NCI-H128 (cell line): ENCODE results near the gene MTCL3.
A peak's percentile ranks its signal among the peaks of the same experiment; 100 is the strongest.

Source experiments
- DNase-seq: peaks from one replicate; lab custom pipeline; 2025; ENCODE audit not compliant: unreplicated experiment; lab: John Stamatoyannopoulos, UW

The MTCL3 gene

DNA sequence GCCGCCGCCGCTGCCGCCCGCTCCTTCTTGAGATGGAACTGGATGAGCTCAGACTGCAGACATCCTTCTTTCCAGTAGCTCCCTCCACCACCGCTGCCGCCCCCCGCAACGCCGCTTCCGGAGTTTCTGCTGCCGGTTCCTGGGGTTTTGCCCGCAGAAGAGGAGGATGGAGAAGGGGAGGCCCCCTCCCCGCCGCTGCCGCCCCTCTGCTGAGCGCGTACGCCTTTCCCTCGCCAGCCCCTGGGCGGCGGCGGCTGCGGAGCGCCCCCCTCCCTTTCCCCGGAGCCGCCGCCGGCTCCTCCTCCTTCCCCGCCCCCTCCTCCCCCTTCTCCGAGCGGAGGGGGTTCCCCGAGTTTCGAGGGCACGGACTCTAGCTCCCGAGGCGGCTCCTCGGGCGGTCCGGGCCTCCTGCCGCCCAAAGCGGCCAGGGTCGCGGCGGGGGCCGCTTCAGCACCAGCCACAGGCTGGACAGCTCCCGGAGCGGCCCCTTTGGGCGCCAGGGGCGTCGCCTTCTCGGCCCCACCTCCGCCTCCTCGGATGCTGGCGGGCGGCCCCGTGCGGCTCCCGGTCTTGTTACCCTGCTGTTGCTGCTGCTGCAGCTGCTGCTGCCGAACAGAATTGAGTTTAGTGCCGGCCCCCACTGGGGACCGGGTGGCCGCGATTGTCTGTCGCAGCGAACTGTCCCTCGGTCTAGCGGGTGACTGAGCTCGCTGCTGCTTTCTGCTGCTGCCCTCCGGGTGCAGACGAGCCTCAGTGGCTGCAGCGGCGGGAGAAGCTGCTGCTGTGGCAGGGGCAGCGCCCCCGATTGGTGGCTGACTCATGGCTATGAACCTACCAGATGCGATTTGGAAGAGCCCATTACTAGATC lies 3.1 kb downstream of the MTCL3 start:
- DNase-seq: peak; percentile 75

DNA sequence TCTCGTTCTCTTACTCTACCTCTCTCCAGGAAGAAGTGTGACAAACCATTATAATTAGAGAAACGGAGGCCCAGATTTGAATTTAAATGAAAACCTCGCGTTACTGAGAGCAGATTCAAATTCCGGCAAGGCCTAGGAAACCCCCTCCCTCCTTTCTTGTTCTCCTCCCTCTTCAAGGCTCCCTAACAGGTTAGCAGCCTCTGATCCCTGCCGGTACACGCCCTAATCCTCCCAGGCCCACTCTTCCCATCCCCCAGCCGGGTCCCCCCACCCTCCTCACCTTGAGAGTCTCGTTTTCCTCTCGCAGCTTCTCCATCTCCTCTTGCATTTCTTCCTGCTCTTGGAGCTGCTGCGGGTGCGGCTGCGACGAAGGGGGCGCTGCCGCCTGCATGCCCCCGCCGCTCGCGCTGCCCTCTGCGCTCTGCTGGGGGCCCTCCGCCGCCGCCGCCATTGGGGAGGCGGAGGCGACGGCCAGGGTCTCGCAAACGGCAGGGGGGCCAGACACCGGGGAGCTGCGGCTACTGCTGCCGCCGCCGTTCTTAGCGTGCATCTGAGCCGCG lies 3.8 kb downstream of the MTCL3 start:
- peak; percentile 7 for DNase-seq

DNA sequence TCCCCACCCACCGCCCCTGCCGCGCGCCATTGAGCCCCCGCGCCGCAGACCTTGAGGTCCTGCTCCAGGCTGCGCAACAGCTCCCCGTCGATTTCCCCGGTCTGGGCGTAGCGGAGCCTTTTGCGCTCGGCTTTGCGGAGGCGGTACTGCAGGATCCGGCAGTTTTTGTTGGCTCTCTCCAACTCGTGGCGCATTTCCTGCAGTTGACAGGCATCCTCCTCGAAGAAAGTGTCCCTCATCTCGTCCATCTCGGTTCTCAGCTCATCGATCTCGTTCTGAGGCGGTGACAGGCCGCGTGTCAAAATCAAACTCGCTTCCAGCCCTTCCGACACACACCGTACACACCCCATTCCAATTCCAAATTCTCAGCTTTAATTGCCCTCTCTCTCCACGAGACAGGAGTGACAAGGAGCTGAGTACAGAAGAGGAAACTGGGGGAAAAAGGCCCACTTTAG lies 4.3 kb downstream of the MTCL3 start:
- no peak for DNase-seq

DNA sequence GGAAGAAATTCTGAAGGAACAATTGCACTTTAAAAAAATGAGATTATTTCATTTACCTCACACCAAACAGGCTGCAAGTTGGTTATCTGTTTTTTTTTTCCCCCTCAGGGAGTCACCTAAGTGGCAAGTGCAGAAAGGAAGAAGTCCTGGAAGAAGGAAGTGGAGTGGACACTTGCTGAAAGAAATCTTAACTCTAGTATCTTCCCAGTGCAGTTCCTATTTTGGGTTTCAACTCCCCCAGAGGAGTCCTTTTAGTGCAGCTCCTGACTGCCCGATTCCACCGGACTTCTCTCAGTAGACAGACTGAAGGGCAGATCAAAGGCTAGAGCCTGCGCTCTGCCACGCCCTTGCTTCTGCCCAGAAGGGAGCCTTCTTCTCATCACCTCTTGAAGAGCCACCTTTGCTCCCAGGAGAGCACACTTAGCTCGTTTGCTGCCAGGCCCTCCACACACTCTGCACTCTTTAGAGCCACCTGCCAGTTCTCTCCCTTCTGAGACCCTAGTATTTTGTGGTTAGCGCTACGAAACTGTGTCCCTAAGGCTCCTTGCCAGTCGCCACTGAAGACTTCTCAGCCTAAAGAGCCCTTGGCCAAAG lies 4.9 kb downstream of the MTCL3 start:
- no peak for DNase-seq

DNA sequence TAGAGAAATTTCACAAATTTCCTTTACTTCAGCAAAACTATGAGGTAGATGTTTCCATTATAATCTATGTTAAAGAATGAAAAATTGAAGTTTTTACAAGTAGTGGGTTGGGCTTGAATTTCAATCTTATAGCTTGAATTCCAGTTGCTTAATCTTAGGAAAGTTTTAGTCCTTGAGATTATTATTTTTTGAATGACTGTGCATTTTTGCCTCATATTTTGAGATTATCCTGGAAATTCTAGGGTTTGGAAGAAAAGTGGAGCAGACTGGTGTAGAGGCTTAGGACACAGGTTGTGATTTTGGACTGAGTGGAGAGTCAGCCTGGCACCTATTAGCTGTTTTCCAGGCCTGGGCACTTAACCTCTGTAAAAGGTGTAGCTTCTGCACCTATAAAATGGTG lies 5.7 kb downstream of the MTCL3 start:
- DNase-seq: no peak

DNA sequence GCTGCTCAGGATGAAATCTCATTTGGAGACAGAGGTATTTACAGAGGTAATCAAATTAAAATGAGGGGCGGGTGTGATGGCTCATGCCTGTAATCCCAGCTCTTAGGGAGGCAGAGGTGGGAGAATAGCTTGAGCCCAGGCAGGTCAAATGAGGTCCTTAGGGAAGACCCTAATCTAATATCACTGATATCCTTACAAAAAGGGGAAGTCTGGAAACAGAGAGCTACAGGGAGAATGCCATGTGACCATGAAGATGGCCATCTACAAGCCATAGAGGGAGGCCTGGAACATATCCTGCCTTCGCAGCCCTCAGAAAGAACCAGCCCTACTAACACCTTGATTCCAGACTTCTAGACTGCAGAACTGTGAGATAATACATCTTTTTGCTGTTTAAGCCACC lies 8.3 kb downstream of the MTCL3 start:
- DNase-seq: no peak

DNA sequence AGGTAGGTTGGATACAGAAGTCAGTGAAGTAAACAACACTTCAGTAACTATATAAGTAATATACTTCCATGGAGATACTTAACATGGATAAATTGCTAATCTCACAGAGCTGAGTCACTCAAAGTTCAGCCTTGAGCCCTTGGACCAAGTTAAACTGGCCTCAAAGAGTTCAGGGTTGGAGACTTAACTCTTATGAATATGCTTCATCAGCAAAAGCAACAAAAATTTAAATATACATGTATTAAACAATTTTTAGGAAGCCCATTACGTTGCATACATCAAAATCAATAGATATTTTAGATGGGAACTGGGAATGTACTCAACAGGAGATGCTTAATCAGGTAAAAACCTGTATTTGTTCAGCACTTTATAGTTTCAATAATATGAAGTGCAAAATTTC lies 12.2 kb downstream of the MTCL3 start:
- no peak for DNase-seq

DNA sequence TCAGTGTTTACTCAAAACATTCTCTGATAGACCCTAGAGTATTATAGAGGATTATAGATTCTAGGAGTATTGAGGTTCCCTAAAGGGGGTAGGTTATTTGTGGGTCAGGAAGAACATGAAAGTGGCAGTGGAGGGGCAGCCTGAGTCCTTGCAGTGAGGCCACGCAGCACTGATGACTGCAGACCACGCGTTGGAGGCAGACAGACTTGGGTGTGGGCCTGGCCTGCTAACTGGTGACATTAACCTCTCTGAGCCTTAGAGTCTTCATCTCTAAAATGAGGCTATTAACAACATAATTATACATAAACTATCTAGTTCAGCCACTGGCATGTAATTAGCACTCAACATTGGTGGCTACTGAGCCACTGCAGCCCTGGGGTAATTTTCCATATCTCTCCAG lies 16.1 kb downstream of the MTCL3 start:
- no peak for DNase-seq

DNA sequence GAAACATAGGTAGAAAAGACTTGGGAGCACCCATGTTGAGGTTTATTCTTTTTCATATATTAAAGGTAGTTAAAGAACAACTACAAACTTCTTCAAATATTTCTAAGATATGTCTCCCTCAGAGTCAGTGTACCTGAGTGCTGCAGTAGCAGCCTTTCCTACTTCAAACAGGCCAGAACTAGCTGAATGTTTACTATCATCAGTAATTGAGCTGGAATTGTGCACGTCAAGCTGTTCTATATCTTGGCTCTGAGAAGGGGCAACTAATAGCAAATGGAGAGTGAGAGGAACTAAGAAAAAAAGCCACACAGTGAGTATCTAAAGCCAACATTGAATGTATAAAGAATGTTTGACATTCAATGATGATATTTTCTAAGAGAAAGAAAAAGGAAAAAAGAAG lies 21.7 kb downstream of the MTCL3 start:
- DNase-seq: no peak

DNA sequence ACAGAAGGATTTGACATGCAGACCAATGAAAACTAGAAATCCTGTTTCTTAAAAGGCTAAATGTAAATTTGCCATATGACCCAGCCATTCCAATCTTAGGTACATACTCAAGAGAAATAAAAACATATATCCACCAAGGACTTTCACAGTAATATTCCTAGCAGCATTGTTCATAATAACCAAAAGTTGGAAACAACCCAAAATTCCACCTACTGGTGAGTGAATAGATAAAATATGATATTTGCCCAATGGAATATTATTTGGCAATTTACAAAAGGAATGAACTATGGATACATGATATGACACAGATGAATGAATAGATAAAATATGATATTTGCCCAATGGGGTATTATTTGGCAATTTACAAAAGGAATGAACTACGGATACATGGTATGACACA lies 22.7 kb downstream of the MTCL3 start:
- no peak for DNase-seq

DNA sequence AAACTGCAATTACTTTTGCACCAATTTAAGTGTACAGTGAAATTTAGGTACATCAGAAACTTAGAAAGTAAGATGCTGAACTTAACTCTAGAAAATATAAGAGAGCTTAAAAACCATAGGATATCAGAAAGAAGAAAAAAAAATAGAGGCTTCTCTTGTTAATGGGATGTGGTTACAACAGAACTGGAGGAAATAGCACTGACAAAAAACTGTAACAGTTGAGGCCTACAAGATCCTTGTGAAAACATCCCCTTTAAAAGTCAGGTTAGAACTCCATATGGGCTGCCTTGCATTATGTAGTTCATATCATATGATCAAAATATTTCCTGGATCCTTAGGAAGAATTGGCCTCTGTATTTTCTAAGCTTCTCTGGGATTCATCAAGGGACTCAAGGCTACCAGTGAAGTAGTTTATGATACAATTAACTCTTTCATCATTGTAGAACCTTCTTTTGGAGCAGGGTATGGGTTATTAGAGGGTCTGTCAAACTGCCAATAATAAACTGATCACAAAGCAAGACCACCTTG lies 24.8 kb downstream of the MTCL3 start:
- no peak for DNase-seq

DNA sequence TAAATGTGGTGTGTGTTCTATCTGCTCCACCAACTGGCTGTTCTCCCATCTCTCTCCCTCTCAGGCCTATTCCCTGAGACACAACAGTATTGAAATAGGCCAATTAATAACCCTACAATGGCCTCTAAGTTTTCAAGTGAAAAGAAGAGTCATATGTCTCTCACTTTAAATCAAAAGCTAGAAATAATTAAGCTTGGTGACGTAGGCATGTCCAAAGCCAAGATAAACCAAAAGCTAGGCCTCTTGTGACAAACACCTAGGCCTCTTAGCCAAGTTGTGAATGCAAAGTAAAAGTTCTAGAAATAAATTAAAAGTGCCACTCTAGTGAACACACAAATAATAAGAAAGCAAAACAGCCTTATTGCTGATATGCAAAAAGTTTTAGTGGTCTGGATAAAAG lies 29.9 kb downstream of the MTCL3 start:
- no peak for DNase-seq

DNA sequence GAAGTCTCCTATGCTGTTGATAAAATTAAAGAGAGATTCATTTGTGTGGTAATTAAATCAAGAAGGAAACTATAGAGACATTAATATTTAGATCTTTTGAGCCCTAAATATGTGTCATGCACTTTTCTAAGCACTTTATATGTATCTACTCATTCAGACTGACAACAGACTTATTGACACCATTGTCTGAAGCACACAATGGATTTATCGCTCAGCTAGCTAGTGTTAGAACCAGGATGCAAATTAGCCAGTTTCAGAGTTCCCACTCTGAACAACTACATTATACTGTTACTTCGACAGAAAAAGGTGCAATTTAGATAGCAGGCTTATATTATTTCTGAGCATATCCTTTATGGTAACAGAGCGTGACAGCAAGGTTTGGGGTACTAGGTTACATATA lies 32.2 kb downstream of the MTCL3 start:
- DNase-seq: no peak

DNA sequence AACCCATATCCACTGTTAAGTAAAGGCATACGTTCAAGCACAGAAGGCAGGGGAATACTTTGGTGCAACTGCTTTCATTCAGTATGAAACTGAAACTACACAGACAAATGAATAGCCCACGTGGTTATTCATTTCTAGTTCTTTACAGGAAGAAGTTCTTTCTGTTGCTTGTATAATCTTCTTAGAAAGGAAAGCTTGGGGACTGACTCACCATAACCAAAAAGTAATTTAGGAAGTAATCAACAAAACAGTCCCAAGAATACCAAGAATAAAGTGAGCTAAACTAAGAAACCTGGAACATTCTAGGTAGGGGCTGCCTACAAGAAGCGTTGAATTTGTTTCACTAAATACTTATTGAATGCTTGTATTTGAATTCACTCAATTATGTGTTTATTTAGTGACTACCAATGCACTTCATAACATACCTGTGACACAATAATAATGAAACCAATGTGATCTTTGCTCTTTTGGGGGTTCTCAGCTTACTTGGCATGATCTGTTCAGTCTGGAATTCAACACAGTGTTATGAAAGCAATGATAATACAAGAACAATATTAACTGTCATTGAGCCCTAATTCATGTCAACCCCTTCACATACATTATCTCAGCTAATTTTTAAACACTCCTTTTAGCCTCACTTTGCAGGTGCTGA lies 34.8 kb downstream of the MTCL3 start:
- DNase-seq: no peak

DNA sequence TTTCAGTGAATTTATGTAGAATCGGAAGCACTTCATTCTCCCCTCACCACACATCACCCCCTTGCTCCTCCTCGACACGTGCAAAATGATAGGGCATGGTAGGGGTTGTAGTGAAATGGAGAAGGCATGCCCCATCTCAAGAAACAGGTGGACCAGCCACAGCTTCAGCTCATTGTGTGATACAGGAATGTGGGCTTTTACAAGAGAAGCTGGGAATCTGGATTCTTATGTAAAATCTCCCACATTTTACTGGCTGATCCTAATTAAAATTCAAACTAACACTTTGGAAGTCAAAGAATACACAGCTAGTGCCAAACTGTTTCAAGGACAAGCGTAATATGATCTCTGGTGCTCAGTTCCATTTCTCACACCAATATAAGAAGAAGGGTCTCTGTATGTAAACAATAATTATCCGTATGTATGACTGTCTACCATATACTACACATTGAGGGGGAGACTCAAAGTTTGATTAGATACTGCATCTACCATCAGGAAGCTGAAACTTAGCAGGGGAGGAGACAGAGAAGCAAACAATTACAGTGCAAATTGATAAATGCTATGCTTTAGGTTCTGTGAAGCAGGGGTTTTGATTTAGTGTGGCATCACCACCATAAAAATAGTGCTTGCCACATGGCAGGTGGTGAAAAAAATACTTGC lies 35.6 kb downstream of the MTCL3 start:
- no peak for DNase-seq

DNA sequence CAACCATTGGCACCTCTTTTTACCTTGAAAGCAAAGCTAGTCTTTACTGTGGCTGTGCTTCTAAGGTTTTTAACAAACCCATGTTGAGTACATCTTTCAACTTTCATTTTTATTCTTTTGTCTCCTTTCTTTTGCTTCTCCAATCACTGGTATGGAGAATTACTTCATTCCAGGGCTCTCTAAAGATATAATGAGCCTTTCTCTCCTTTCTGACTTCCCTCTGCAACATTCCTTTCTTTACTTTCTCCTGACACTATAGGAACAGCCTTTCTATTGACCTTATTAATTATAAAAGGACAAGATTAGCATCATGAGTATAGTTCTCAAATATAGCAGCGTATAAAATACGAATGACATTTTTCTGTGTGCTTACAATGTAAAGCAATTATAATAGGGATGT lies 36.8 kb downstream of the MTCL3 start:
- DNase-seq: no peak

DNA sequence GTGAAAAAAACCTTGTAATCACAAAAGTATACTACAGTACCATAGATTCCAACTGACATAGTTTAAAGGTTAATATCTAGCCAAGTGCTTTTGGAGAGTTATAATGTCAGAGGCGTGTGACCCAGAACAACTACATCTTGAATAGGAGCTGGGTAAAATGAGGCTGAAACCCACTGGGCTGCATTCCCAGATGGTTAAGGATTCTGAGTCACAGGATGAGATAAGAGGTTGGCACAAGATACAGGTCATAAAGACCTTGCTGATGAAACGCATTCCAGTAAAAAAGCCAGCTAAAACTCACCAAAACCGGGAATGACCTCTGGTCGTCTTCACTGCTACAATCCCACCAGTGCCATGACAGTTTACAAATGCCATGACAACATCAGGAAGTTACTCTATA lies 37.5 kb downstream of the MTCL3 start:
- no peak for DNase-seq

DNA sequence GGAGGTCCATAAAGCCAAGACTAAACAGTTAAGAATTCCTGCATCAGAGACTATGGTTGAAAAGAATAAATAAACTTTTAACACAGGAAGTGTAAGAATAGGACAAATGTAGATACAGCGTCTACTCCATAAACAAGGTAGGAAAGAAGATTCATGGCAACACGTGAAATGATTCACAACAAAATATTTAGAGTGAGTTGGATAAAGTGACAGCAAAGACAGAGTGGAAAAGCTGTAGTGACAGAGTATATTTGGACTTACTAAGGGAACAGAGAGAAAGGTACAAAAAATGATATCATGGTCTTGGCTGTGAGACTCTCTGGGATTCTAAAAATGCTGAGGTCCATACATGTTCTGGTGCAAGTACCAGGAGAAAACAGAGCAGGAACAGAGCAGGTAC lies 38.0 kb downstream of the MTCL3 start:
- no peak for DNase-seq

DNA sequence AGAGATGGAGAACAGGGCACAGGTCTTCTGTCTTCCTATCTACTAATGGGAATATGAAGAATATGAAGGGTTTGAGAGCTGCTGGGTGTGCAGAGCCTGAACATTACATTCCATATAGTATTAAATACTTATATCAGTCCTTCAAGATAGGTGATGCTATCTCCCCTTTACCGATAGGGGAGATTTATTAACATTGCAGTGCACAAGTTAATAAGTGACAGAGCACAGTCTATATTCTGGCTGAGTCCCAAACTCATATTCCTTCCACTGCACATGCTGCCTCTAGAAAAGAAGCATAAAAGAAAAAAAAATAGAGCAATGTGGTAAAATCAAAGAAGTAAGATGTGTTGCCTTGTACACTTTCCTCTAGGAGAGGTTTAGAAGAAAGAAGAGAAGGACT lies 41.5 kb downstream of the MTCL3 start:
- no peak for DNase-seq

DNA sequence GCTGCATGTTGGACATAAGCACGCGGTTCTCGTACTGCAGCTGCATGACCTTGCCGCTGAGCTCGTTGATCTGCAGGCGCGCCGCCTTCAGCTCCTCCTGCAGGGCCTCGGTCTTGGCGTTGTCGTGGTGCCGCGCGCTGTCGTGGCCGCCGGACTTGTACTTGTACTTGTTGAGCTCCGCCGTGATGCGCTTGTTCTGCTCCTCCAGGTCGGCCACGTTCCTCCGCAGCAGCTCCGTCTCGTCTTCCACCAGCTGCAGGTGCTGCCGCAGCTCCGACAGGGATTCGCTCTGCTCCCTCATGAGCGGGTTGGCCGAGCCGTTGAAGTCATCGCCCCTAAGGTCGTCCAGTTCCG lies 43.3 kb downstream of the MTCL3 start:
- DNase-seq: no peak

DNA sequence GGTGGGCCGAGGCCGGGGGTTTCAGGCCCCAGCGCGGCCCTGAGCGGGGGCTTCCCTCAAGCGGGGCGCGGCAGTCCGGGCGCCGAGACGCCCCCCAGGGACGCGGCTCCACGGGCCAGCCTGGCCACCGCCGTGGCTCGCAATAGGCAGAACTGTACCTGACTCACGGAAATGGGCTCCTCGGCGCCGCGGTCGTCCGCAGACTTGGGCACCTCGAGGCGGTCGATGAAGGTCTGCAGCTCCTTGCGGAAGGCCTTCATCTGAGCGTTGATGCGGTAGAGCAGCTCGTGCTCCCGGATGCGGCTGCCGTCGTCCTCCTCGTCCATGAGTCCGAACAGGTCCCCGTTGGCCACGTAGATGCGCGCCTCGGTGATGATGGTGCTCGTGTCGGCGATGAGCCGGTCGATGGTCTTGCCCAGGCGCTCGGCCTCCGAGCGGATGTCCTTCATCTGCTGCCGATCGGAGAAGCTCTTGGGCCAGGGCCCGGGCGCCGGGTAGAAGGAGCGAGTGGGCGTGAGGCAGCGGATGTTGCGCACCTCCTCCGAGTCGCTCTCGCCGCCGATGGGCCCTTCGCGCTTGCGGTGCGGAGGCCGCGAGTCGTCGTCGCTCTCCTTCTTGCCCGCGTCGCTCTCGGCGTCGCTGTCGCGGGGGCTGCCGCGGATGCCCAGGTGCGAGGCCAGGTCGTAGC lies 43.9 kb downstream of the MTCL3 start:
- DNase-seq: no peak
